Liver (tissue), 9 donors: ENCODE results near the gene DMRTA2. TPM values are rescaled to one million over a fixed set of nuclear protein-coding genes. Genes with fewer than 3 reads are reported as not detected.
A peak's percentile ranks its signal among the peaks of the same experiment; 100 is the strongest.

Experiments
- DNase-seq: peaks from one replicate; pipeline ENCODE4 v3.0.0-alpha.2; 2017; ENCODE audit warnings: low spot score
- H3K27ac ChIP-seq, 2 donors: one replicate each; pipeline ENCODE4 v1.7.0; 2013; ENCODE audit warnings: inconsistent platforms in 2 of 2, low read length in 2 of 2, control low read depth in 1 of 2, low read depth in 1 of 2, mild to moderate bottlenecking in 1 of 2
- H3K27me3 ChIP-seq, 4 donors: one replicate each; pipeline versions ENCODE4 v1.6.1 to v1.7.0; 2013; ENCODE audit warnings: low read length in 3 of 4, inconsistent platforms in 1 of 4, mild to moderate bottlenecking in 1 of 4, moderate library complexity in 1 of 4; ENCODE audit not compliant: control insufficient read depth in 4 of 4, insufficient read depth in 4 of 4
- H3K36me3 ChIP-seq, 4 donors: one replicate each; pipeline versions ENCODE4 v1.6.1 to v1.7.0; 2013; ENCODE audit warnings: low read length in 3 of 4, mild to moderate bottlenecking in 3 of 4, low read depth in 1 of 4, moderate library complexity in 1 of 4; ENCODE audit not compliant: control insufficient read depth in 4 of 4, insufficient read depth in 3 of 4
- H3K4me1 ChIP-seq, 4 donors: one replicate each; pipeline versions ENCODE4 v1.6.1 to v1.7.0; 2013; ENCODE audit warnings: low read length in 3 of 4, mild to moderate bottlenecking in 3 of 4, moderate library complexity in 1 of 4; ENCODE audit not compliant: control insufficient read depth in 4 of 4, insufficient read depth in 4 of 4
- H3K4me3 ChIP-seq, 3 donors: one replicate each; pipeline versions ENCODE4 v1.6.1 to v1.7.0; 2013; ENCODE audit warnings: low read length in 3 of 3, control low read depth in 1 of 3, low read depth in 1 of 3, mild to moderate bottlenecking in 1 of 3
- H3K9ac ChIP-seq, 2 donors: one replicate each; pipeline ENCODE4 v1.7.0; 2013; ENCODE audit warnings: low read length in 2 of 2, mild to moderate bottlenecking in 2 of 2, moderate library complexity in 2 of 2, control low read depth in 1 of 2, low read depth in 1 of 2
- H3K9me3 ChIP-seq, 4 donors: one replicate each; pipeline versions ENCODE4 v1.6.1 to v1.7.0; 2013; ENCODE audit warnings: low read length in 3 of 4; ENCODE audit not compliant: control insufficient read depth in 4 of 4
- ATF3 ChIP-seq: IDR thresholded peaks from 2 replicates; pipeline ENCODE4 v1.6.1; 2016; ENCODE audit warnings: antibody characterized with exemption
- CTCF ChIP-seq: fragments of 150-350 bp; IDR thresholded peaks from 2 replicates; pipeline ENCODE4 v1.5.1; 2017; ENCODE audit warnings: improper control_type of control experiment, low read depth, low read length; ENCODE audit not compliant: missing input control
- EGR1 ChIP-seq, 2 donors: IDR thresholded peaks; 2 replicates each; pipeline ENCODE4 v1.6.1; 2016 to 2018; ENCODE audit warnings: antibody characterized with exemption in 2 of 2, low read depth in 2 of 2
- FOXA1 ChIP-seq: IDR thresholded peaks from 2 replicates; pipeline ENCODE4 v1.6.1; 2016; ENCODE audit warnings: antibody characterized with exemption
- FOXA2 ChIP-seq: IDR thresholded peaks from 2 replicates; pipeline ENCODE4 v1.6.1; 2016; ENCODE audit warnings: antibody characterized with exemption
- GABPA ChIP-seq, 2 donors: IDR thresholded peaks in 1 of 2; conservative IDR thresholded peaks in 1 of 2; 2 replicates each; pipeline ENCODE4 v1.6.1; 2016; ENCODE audit warnings: antibody characterized with exemption in 2 of 2, mild to moderate bottlenecking in 1 of 2, moderate library complexity in 1 of 2
- HNF4G ChIP-seq: IDR thresholded peaks from 2 replicates; pipeline ENCODE4 v1.6.1; 2016; ENCODE audit warnings: antibody characterized with exemption
- JUND ChIP-seq, 2 donors: IDR thresholded peaks; 2 replicates each; pipeline ENCODE4 v1.6.1; 2016; ENCODE audit warnings: antibody characterized with exemption in 2 of 2
- NR2F2 ChIP-seq: IDR thresholded peaks from 2 replicates; pipeline ENCODE4 v1.6.1; 2016; ENCODE audit warnings: antibody characterized with exemption
- RAD21 ChIP-seq, 2 donors: IDR thresholded peaks; 2 replicates each; pipeline ENCODE4 v1.6.1; 2016; ENCODE audit warnings: antibody characterized with exemption in 2 of 2, mild to moderate bottlenecking in 2 of 2
- REST ChIP-seq: IDR thresholded peaks from 2 replicates; pipeline ENCODE4 v1.6.1; 2016; ENCODE audit warnings: antibody characterized with exemption, mild to moderate bottlenecking
- RXRA ChIP-seq, 2 donors: IDR thresholded peaks; 2 replicates each; pipeline ENCODE4 v1.6.1; 2017 to 2018; ENCODE audit warnings: antibody characterized with exemption in 2 of 2, mild to moderate bottlenecking in 1 of 2
- SP1 ChIP-seq: IDR thresholded peaks from 2 replicates; pipeline ENCODE4 v1.6.1; 2018; ENCODE audit warnings: antibody characterized with exemption, mild to moderate bottlenecking
- TAF1 ChIP-seq: conservative IDR thresholded peaks from 2 replicates; pipeline ENCODE4 v1.6.1; 2016; ENCODE audit warnings: antibody characterized with exemption, mild to moderate bottlenecking
- YY1 ChIP-seq: IDR thresholded peaks from 2 replicates; pipeline ENCODE4 v1.6.1; 2016; ENCODE audit warnings: antibody characterized with exemption, mild to moderate bottlenecking
- ZBTB33 ChIP-seq: IDR thresholded peaks from 2 replicates; pipeline ENCODE4 v1.6.1; 2016; ENCODE audit warnings: antibody characterized with exemption
- WGBS: extraction: QIAGEN DNeasy Blood & Tissue Kit; methylation state at CpG from one replicate; pipeline ENCODE4 v1.1.7; 2013; 5-methylcytosine and 5-hydroxymethylcytosine counted together
- polyA plus RNA-seq, 2 donors: library from polyadenylated mRNA; stranded (reverse) in 1 of 2; unstranded in 1 of 2; fragments of 200-250 nt in 1 of 2; fragments of >200 nt in 1 of 2; fragmentation: Nextera tagmentation in 1 of 2; extraction: Ambion mirVana in 1 of 2; gene quantifications; one replicate each; pipeline versions ENCODE4 v1.2.1 to v1.2.3, GENCODE V29; 2013 to 2015
- total RNA-seq, 2 donors: library from RNA; depleted of rRNA; stranded (reverse); fragments of >200 nt; gene quantifications; one replicate each; pipeline ENCODE4 v1.2.3, GENCODE V29; 2014
- donor health status: healthy.
- donor health status: healthy.
- donor health status: healthy.
- donor health status: healthy.
- donor health status: healthy.

The DMRTA2 gene
- total and polyA plus RNA-seq, 4 donors = not detected

- Histone ChIP-seq H3K27me3 (peaks cover 0 to 6% (median 0%) of the 10 kb centered on the region in 4 donors), H3K9me3 (no peaks in the 10 kb centered on the region), H3K4me1 (no peaks in the 10 kb centered on the region), H3K27ac (no peak overlapping the region), H3K36me3 (no peaks in the 10 kb centered on the region), H3K4me3 (no peak overlapping the region), H3K9ac (no peak overlapping the region)
- DNase-seq = no peak
- no peak for TF ChIP-seq RAD21 (IDR thresholded peaks at IDR 0.05)
- no peak for TF ChIP-seq ZBTB33
- TF ChIP-seq JUND (IDR thresholded peaks at IDR 0.05) = no peak
- TF ChIP-seq RXRA (IDR thresholded peaks at IDR 0.05) = no peak
- TF ChIP-seq EGR1 (IDR thresholded peaks at IDR 0.05; ENCODE audit: low read depth in 2 of 2) = no peak
- no peak for TF ChIP-seq HNF4G
- TF ChIP-seq NR2F2 = no peak
- TF ChIP-seq SP1 = no peak
- no peak for TF ChIP-seq REST
- no peak for TF ChIP-seq GABPA (IDR thresholded peaks at IDR 0.05 in 1 of 2, conservative IDR thresholded peaks at IDR 0.05 in 1 of 2)
- no peak for TF ChIP-seq FOXA1
- no peak for TF ChIP-seq TAF1
- no peak for TF ChIP-seq YY1
- TF ChIP-seq FOXA2 = no peak
- 81% methylated on average over 1 of the region's 1 CpG for WGBS
Observed at GRCh38 chr1:50373532-50373931, 49.7 kb downstream of the DMRTA2 start.

- 61% methylated on average over 3 of the region's 3 CpGs for WGBS
- TF ChIP-seq EGR1 (IDR thresholded peaks at IDR 0.05; ENCODE audit: low read depth in 2 of 2) = no peak
Observed at GRCh38 chr1:50371749-50372148, 51.5 kb downstream of the DMRTA2 start.

GRCh38 chr1:50369830-50370229, 53.4 kb downstream of the DMRTA2 start:
- 63% methylated on average over 7 of the region's 7 CpGs for WGBS
- peaks cover 0 to 8% (median 0%) of the 10 kb centered on the region in 4 donors for H3K27me3 ChIP-seq
- H3K27ac ChIP-seq = no peak overlapping the region
- H3K4me3 ChIP-seq = no peak overlapping the region
- no peaks in the 10 kb centered on the region for H3K9me3 ChIP-seq
- DNase-seq = no peak
- TF ChIP-seq CTCF (peak; percentile 8), YY1 (no peak), RAD21 (IDR thresholded peaks at IDR 0.05) (peak; percentile 13 to 61), EGR1 (IDR thresholded peaks at IDR 0.05; ENCODE audit: low read depth in 2 of 2) (no peak), ATF3 (no peak), RXRA (IDR thresholded peaks at IDR 0.05) (no peak)
- H3K4me1 ChIP-seq = peaks cover 0 to 3% (median 0%) of the 10 kb centered on the region in 4 donors
- H3K9ac ChIP-seq = no peak overlapping the region
- no peaks in the 10 kb centered on the region for H3K36me3 ChIP-seq

More at GRCh38 chr1:50371749-50372148, 51.5 kb downstream of the DMRTA2 start:
- no peak overlapping the region for H3K4me3 ChIP-seq
- no peaks in the 10 kb centered on the region for H3K36me3 ChIP-seq
- DNase-seq = no peak
- no peaks in the 10 kb centered on the region for H3K9me3 ChIP-seq
- H3K27ac ChIP-seq = no peak overlapping the region
- peaks cover 0 to 3% (median 0%) of the 10 kb centered on the region in 4 donors for H3K4me1 ChIP-seq
- no peak overlapping the region for H3K9ac ChIP-seq
- peaks cover 0 to 6% (median 0%) of the 10 kb centered on the region in 4 donors for H3K27me3 ChIP-seq
